Gastrocnemius medialis (tissue), 4 donors: ENCODE measurements around the gene XDH.

Source experiments
- CTCF ChIP-seq, 5 experiments: fragments of 450-650 bp in 3 of 5; fragments of 200-600 bp in 2 of 5; sonication (generic) in 2 of 5; IDR thresholded peaks in 4 of 5; conservative IDR thresholded peaks in 1 of 5; 1 replicate in 4 of 5; 2 replicates in 1 of 5; pipeline ENCODE4 v1.5.1; 2016 to 2019; ENCODE audit warnings: antibody characterized with exemption in 5 of 5, mild to moderate bottlenecking in 3 of 5, moderate library complexity in 3 of 5
- POLR2A ChIP-seq, 2 donors: fragments of 450-650 bp; IDR thresholded peaks; one replicate each; pipeline ENCODE4 v1.6.1; 2017; ENCODE audit warnings: antibody characterized with exemption in 2 of 2, mild to moderate bottlenecking in 2 of 2, moderate library complexity in 2 of 2

DNA sequence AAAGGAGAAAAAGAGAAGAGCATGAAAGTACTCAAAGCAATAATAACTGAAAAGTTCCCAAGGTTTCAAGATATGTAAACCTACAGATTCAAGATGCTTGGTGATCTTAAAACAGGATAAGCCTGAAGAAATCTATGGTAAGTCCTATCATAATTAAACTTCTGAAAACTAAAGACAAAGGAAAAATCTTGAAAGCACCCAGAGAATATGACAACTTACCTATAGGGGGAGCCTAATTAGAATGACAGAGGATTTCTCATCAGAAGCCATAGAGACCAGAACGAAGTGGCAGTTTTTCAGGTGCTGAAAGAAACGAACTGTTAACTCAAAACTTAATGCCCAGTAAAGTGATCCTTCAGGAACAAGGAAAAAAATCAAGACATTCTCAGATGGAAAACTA lies 59.7 kb downstream of the XDH start:
- TF ChIP-seq CTCF (IDR thresholded peaks at IDR 0.05 in 4 of 5, conservative IDR thresholded peaks at IDR 0.05 in 1 of 5) (no peak), POLR2A (IDR thresholded peaks at IDR 0.05) (no peak)
